HepG2 (cell line): ENCODE data around the gene AFF1. TPM values are rescaled to one million over a fixed set of nuclear protein-coding genes. Genes with fewer than 3 reads are reported as not detected.

Source experiments
- ATAC-seq: fragments of 200-7000 bp; cut with Tn5 transposase; 3 replicates; pipeline ENCODE4 v1.9.1; 2020; ENCODE audit warnings: mild to moderate bottlenecking, moderate library complexity
- BruUV-seq: library from RNA; stranded (reverse); fragments of 400-500 nt; replicated peaks from 2 replicates; lab custom pipeline; 2021; lab: Mats Ljungman, UMichigan
- CTCF ChIA-PET: fragments of 300-600 bp; formaldehyde crosslinking; extraction: SDS; loops from one replicate; lab custom pipeline; 2021; ENCODE audit warnings: low total read pairs, inconsistent platforms, low intra/inter-chr PET ratio; lab: Yijun Ruan, JAX
- POLR2A ChIA-PET: fragments of 350-600 bp; sonication (Branson Sonifier 250); formaldehyde crosslinking; loops from one replicate; lab custom pipeline; 2020; ENCODE audit warnings: antibody characterized with exemption, inconsistent platforms; lab: Yijun Ruan, JAX
- DNase-seq: peaks from one replicate; pipeline ENCODE4 v3.0.0-alpha.2; 2015; ENCODE audit warnings: low spot score
- FAIRE-seq: peaks from 3 replicates; lab custom pipeline; 2011; peaks lifted over from hg19 to GRCh38; lab: Jason Lieb, UNC
- H2AFZ ChIP-seq: one replicate; pipeline ENCODE4 v1.6.1; 2011; ENCODE audit warnings: low read length, inconsistent platforms
- H3K27ac ChIP-seq: fragments of 300-600 bp; 3 replicates; pipeline ENCODE4 v1.8.0; 2011; ENCODE audit warnings: mixed run types, mild to moderate bottlenecking, mixed read lengths, low read length, inconsistent platforms; ENCODE audit not compliant: insufficient read depth; ENCODE audit errors: extremely low read length
- H3K27me3 ChIP-seq, 2 experiments: fragments of 200-600 bp in 1 of 2; 2 replicates in 1 of 2; 3 replicates in 1 of 2; pipeline versions ENCODE4 v1.6.0 to v1.8.0; 2011; ENCODE audit warnings: low read length in 2 of 2, mild to moderate bottlenecking in 2 of 2, moderate library complexity in 2 of 2, inconsistent platforms in 1 of 2; ENCODE audit not compliant: insufficient read depth in 2 of 2, control insufficient read depth in 1 of 2
- H3K36me3 ChIP-seq, 2 experiments: fragments of 200-600 bp in 1 of 2; replicated peaks in 1 of 2; 2 replicates in 1 of 2; 3 replicates in 1 of 2; pipeline versions ENCODE4 v1.5.1 to v1.8.0; 2011; ENCODE audit warnings: low read length in 2 of 2, inconsistent platforms in 1 of 2; ENCODE audit not compliant: insufficient read depth in 2 of 2, control insufficient read depth in 1 of 2
- H3K4me1 ChIP-seq: 2 replicates; pipeline ENCODE4 v1.5.1; 2012; ENCODE audit warnings: low read length, inconsistent platforms; ENCODE audit not compliant: insufficient read depth
- H3K4me2 ChIP-seq: 2 replicates; pipeline ENCODE4 v1.6.0; 2011; ENCODE audit warnings: low read depth, low read length, inconsistent platforms
- H3K4me3 ChIP-seq, 3 experiments: fragments of 200-600 bp in 1 of 3; sonication (generic), shearing (Covaris generic) in 1 of 3; replicated peaks in 1 of 3; 2 replicates each; pipeline ENCODE4 v1.5.1; 2011 to 2016; ENCODE audit warnings: low read length in 3 of 3, inconsistent platforms in 2 of 3, low read depth in 2 of 3, mild to moderate bottlenecking in 2 of 3, control low read depth in 1 of 3, mixed read lengths in 1 of 3; ENCODE audit not compliant: insufficient read depth in 1 of 3
- H3K79me2 ChIP-seq: one replicate; pipeline ENCODE4 v1.6.1; 2011; ENCODE audit warnings: low read length, inconsistent platforms; ENCODE audit not compliant: insufficient read depth
- H3K9ac ChIP-seq: 2 replicates; pipeline ENCODE4 v1.6.0; 2011; ENCODE audit warnings: mild to moderate bottlenecking, low read depth, low read length, inconsistent platforms; ENCODE audit not compliant: insufficient read depth
- H3K9me3 ChIP-seq: 2 replicates; pipeline ENCODE4 v1.5.1; 2012; ENCODE audit warnings: mild to moderate bottlenecking, low read length
- H4K20me1 ChIP-seq: 2 replicates; pipeline ENCODE4 v1.6.0; 2011; ENCODE audit warnings: inconsistent platforms, mild to moderate bottlenecking, low read length, moderate library complexity; ENCODE audit not compliant: insufficient read depth
- CTCF ChIP-seq: sonication (generic); formaldehyde crosslinking; IDR thresholded peaks from 2 replicates; pipeline ENCODE4 v1.5.0; 2020; ENCODE audit warnings: mild to moderate bottlenecking, missing genetic modification reagents, moderate library complexity
- PHF8 ChIP-seq: sonication (generic); formaldehyde crosslinking; IDR thresholded peaks from 2 replicates; pipeline ENCODE4 v1.5.0; 2020; ENCODE audit warnings: missing genetic modification reagents
- RFX3 ChIP-seq: IDR thresholded peaks from 2 replicates; pipeline ENCODE4 v1.6.1; 2016; ENCODE audit warnings: missing biosample characterization, missing genetic modification reagents
- STAT6 ChIP-seq: sonication (generic); formaldehyde crosslinking; IDR thresholded peaks from 2 replicates; pipeline ENCODE4 v1.4.0; 2020; ENCODE audit warnings: missing genetic modification reagents, mild to moderate bottlenecking, borderline replicate concordance
- ZNF629 ChIP-seq: sonication (generic); formaldehyde crosslinking; conservative IDR thresholded peaks from 2 replicates; pipeline ENCODE4 v1.5.0; 2020; ENCODE audit warnings: missing genetic modification reagents
- ZSCAN21 ChIP-seq: sonication (generic); formaldehyde crosslinking; IDR thresholded peaks from 2 replicates; pipeline ENCODE4 v1.8.0; 2022; ENCODE audit warnings: mild to moderate bottlenecking, missing genetic modification reagents, moderate library complexity, borderline replicate concordance
- WGBS: methylation state at CpG from one replicate; pipeline ENCODE4 v1.1.6; 2017; ENCODE audit warnings: low lambda C conversion rate; 5-methylcytosine and 5-hydroxymethylcytosine counted together
- in situ Hi-C: cut with HindIII; loops from 2 replicates; pipeline ENCODE4 v1.10.0; 2017; ENCODE audit warnings: low pct_unique_long_range_greater_than_20kb; ENCODE audit not compliant: extremely low pct_ligation_motif_present
- intact Hi-C: fragments of 100-400 bp; cut with micrococcal nuclease; formaldehyde crosslinking; loops from one replicate; pipeline ENCODE4 v1.10.0; 2022; ENCODE audit not compliant: unreplicated experiment
- polyA plus RNA-seq, 8 experiments: library from polyadenylated mRNA; depleted of rRNA in 3 of 8; stranded (reverse) in 7 of 8; unstranded in 1 of 8; fragments of >200 nt; fragmentation: Illumina TruSeq in 4 of 8; extraction: Trizol in 4 of 8; gene quantifications; 2 replicates each; pipeline versions ENCODE4 v1.2.1 to v1.2.3, GENCODE V29; 2011 to 2016; ENCODE audit warnings: low read depth in 4 of 8, missing spikeins in 1 of 8, mixed read lengths in 1 of 8; ENCODE audit not compliant: insufficient read depth in 1 of 8
- total RNA-seq, 5 experiments: library from RNA; depleted of rRNA; stranded (reverse); fragments of >200 nt; fragmentation: Illumina TruSeq; extraction: Trizol; gene quantifications; 2 replicates each; pipeline ENCODE4 v1.2.3, GENCODE V29; 2016; ENCODE audit warnings: low read depth in 1 of 5

The AFF1 gene
- total and polyA plus RNA-seq, 2 of the 13 experiments (the other 11 are each of a cell fraction or from before 2014, with no cell fraction given), result 15.5 to 15.9 TPM

DNA sequence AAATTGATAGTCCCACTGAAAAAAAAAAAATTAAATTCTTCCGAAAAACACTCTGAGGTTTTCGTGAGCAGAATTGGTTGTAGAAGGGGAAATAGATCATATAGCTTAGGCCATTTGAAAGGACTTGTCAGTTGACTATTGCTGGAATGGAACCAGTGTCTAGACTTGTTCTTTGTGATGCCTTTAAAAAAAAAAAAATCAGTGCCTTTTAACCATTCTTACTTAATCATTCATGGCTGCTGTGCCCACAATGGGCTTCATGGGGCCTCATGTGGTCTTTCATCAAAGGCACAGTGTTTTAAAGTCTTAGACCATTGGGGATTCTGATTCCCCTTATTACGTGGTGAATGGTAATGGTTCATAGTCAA, 139.3 kb downstream of the AFF1 start:
- H3K27me3 ChIP-seq, result no peaks in the 10 kb centered on the region
- DNase-seq (no peak), ATAC-seq (no peak), FAIRE-seq (no peak)
- no peak overlapping the region for H3K27ac ChIP-seq
- H3K36me3 ChIP-seq, result no peaks in the 10 kb centered on the region; a peak in 2 of 5 replicates
- H3K9me3 ChIP-seq, result no peaks in the 10 kb centered on the region
- peaks cover 15% of the 10 kb centered on the region; the same call in 1 of the 2 replicates for H4K20me1 ChIP-seq
- BruUV-seq, result no TSS peak
- no peak overlapping the region for H2AFZ ChIP-seq
- in situ Hi-C loops (no loop called here), intact Hi-C loops (no loop called here)
- peaks cover 4% of the 10 kb centered on the region for H3K79me2 ChIP-seq
- no peak overlapping the region for H3K4me3 ChIP-seq
- WGBS, result 81% methylated on average over 3 of the region's 3 CpGs
- ChIA-PET CTCF (no interaction called here), POLR2A (no interaction called here)
- H3K9ac ChIP-seq, result no peak overlapping the region
- TF ChIP-seq PHF8 (CRISPR knock-in tag) (no peak), ZSCAN21 (CRISPR knock-in tag) (no peak), RFX3 (CRISPR knock-in tag) (no peak), ZNF629 (no peak), CTCF (CRISPR knock-in tag) (no peak), STAT6 (CRISPR knock-in tag) (no peak)
- H3K4me1 ChIP-seq, result peaks cover 15% of the 10 kb centered on the region
- no peak overlapping the region for H3K4me2 ChIP-seq
